Effector CD8-positive, alpha-beta T cell (primary cell): ENCODE data around the gene SATB1.
"Not testable (repeated sequence)": the region's sequence is repeated elsewhere in the genome, so short reads cannot be mapped to it uniquely, and the experiment has no call there.

ENCODE experiments used
- DNase-seq: peaks from one replicate; lab custom pipeline; 2025; lab: John Stamatoyannopoulos, UW
- total RNA-seq, 4 experiments: gene quantifications; one replicate each; lab custom pipeline; 2026; lab: John Stamatoyannopoulos, UW

The SATB1 gene
- total RNA-seq, result 98.4 to 243 (median 131) reads per million in 4 experiments

GRCh38 chr3:18424729-18425640, at the start of gene SATB1:
SATB1 (minus strand) TSS chr3:18425339; CDS start chr3:18420967, 4,372 bp downstream.
- peak; percentile 63 for DNase-seq

DNA sequence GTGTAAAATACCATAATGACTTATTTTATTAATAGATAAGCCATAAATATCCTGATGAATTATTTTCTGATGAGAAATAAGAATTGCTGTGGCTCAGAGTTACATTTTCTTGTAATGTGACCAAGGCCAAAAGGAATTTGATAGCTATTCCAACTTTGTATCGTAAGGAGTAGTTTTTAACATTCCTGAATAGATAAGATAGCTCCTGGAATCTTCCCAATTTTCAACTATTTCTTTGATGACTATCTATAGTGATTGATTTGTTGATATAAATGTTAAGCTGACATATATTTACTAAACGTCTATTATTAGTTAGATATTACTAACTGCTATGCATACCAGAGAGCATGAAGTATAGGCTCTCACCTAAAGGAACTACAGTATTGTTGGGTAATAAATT, 49.1 kb upstream of the SATB1 start:
- no peak for DNase-seq

DNA sequence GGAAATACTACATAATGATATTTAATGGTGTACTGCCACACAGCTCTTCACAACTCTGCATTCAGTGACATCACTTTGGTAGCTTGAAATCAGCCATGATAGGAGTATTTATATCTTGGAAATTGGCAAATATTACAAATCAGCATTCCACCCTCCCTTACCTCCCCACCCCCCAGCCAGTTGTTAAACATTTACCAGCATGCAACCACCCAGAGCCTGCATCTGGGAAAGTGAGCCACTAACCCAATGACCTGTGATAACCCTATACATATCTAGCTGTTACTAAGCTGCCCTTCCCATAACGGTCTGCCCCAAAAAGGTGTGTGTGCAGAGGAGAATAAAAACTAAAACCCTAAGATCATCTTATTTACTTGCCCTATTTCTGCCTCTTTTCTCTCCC, 44.6 kb upstream of the SATB1 start:
- no peak for DNase-seq

- DNase-seq, result no peak
Observed at GRCh38 chr3:18466136-18466535, 41.0 kb upstream of the SATB1 start.

DNA sequence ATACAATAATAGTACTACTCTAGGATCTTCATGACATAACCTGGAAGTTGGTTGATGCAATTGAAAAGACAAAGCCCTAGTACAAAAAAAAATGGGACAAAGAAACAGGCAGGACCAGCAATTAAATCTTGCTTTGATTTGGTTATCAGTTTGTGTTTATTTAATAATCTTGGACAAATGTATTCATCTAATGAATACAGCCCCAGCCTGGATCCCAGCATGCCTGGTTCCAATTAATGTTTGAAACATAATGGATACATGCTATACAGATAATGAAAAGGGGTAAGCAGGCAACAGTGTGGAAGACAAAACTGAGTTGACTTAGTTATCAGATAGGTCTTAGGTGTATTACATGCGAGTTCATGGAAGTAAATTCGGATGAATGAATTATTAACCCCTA, 29.6 kb upstream of the SATB1 start:
- DNase-seq, result no peak

DNA sequence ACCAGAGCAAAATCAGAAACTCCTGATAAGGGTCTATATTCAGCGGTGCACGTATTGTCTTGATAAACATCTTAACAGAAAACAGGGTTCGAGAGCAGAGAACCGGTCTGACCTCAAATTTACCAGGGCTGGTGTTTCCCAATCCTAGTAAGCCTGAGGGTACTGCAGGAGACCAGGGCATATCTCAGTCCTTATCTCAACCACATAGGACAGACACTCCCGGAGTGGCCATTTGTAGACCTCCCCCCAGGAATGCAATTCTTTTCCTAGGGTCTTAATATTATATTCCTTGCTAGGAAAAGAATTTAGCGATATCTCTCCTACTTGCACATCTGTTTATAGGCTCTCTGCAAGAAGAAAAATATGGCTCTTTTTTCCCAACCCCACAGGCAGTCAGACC, 24.5 kb upstream of the SATB1 start:
- not testable (repeated sequence) for DNase-seq

DNA sequence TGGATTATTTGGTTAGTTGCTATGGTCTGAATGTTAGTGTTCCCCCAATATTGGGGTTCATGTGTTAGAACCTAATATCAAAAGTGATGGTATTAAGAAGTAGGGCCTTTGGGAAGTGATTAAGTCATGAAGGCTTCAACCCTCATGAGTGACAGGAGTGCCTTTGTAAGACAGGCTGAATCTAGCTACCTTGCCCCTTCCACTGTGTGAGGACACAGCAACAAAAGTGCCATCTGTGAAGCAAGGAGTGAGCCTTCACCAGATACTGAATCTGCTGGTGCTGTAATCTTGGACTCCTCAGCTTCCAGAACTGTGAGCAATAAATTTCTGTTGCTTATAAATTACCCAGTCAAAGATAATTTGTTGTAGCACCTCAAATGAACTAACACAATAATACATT, 22.6 kb upstream of the SATB1 start:
- no peak for DNase-seq

- no peak for DNase-seq
Observed at GRCh38 chr3:18446149-18446825, 21.1 kb upstream of the SATB1 start.

DNA sequence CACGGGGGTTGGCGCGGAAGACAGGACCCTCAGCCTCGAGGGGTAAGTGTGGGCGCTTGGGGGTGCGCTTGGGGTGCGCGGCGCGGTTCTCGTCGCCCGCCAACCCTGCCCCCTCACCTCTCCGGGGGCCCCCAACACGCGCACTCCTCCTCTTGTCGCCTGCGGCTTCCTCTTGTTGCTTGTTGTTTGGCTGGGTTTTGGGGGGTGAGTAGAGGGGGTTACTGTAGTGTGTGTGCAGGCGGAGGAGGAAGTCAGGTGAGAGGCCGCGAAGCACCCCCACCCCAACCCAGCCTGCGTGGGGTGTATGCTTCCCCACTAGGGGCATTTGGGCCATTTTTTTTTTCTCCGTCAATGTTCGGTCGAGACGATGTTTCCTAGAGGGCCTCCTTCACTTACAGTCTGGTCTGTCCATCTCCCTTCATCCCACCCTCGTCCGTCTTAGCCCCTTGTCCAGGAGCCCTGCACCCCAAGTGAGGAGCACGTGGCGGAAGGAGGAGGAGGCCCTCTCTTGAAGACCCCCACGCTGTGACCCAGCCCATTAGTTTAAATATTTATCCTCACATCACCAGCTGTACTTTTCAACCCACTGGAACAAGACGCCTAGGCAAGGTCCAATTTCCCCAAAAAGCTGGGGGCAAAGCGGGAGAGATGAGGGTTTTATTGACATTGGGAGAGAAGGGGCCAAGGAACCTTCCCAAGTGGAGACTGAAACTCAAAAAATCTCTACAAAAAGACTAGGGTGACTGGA, 20.4 kb upstream of the SATB1 start:
- DNase-seq, result peak; percentile 81

- DNase-seq, result peak; percentile 75
Observed at GRCh38 chr3:18444595-18445400, 19.7 kb upstream of the SATB1 start.

DNA sequence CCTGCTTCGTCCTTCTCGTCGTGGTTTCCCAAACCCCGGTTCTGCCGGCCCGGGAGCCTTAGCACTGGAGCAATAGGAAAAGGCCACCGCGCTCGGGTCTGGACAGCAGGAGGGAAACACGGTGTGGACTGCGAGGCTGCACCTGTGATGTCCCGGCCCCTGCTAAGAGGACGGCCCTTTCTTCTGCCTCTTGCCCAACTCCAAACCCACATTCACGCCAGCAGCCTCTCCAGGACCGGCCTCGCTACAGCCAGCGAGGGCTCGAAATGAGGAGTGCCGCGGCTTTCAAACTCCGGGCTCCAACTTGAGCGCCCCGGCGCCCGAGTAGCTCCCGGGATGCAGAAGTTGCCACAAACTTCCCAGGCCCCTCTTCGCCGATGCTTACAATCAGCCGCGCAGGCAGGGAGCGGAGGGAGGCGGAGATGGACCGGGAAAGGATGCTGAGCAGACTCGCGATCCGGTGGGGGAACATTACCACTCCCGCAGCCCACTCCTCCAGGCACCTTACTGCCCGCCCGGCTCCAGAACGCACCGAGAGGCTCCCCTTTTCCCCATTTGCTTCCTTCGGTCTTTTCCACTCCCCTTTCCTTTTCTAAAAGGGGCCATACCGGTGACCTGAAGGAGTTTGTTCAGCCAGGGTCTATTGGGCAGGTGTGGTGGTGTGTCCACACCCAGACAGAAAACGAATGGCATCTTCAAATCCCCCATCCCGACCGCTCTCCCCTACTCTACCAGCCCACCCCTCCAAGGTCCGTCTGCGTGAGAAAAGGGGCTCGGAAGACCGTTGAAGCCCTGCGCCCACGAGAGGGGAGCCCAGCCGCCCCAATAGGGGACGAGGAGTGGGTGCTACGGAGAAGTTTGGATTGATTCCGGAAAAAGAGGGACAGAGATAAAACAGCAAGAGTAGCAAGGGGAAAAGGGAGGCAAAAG, 18.8 kb upstream of the SATB1 start:
- DNase-seq, result no peak

GRCh38 chr3:18442756-18443664, 17.9 kb upstream of the SATB1 start:
- DNase-seq, result no peak

GRCh38 chr3:18441551-18441950, 16.4 kb upstream of the SATB1 start:
- DNase-seq, result no peak

DNA sequence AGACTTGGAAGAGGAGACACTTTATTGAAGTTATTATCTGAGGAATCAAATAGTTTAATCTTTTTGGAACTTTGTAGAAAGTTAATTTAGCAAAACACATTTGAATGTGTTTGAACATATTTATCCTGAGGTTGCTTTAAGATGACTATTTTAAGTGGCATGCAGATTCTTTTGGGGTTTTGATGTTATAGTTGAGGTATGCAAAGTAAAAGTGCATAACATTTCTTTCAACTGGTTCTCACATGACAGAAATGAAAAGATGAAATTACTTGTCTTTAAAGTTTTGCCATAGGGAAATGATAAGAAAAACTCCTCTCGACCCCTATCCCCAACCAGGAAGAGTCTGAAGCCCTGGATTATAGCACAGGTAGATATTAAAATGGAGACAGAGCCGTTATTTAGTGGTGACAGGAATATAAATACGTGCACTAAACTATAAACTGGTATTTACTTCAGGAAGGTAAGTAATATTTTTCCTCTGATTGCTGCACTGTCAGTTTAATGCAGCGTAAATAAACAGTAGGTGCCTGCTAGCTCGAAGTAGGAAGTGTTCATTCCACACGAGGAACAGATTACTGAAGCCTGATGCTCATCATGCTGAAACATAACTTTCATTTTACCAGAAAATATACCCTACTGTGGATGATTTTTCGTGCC, 15.1 kb upstream of the SATB1 start:
- no peak for DNase-seq

- no peak for DNase-seq
Observed at GRCh38 chr3:18439281-18439680, 14.1 kb upstream of the SATB1 start.

GRCh38 chr3:18438586-18438985, 13.4 kb upstream of the SATB1 start:
- DNase-seq, result peak; percentile 50

- no peak for DNase-seq
Observed at GRCh38 chr3:18436213-18436612, 11.1 kb upstream of the SATB1 start.

GRCh38 chr3:18434711-18435110, 9.6 kb upstream of the SATB1 start:
- no peak for DNase-seq

DNA sequence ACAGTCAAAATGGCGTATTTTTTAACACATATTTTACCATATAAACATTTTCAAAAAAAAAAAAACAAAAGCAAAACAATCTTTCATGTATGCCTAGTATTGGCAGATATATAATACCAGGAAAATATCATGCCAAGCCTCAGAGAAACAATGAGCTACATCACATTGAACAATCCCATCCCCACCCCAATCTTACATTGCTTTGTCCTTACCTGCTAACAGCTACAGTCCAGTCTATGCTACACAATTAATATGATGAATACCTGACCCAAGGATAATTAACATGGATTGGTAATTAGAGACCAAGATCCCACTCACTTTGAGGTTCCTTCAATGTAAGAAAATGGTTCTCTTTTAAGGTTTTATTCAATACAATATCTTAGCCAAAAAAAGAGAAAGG, 7.6 kb upstream of the SATB1 start:
- DNase-seq, result no peak
